GM12892 (cell line): ENCODE measurements around the gene WSCD2.

Experiments used
- POLR2AphosphoS5 ChIP-seq: IDR thresholded peaks from 2 replicates; pipeline ENCODE4 v1.6.1; 2011; ENCODE audit warnings: low read depth, low read length, control low read depth
- TAF1 ChIP-seq: IDR thresholded peaks from 2 replicates; pipeline ENCODE4 v1.6.1; 2011; ENCODE audit warnings: low read depth, mild to moderate bottlenecking, control low read depth, low read length, borderline replicate concordance

DNA sequence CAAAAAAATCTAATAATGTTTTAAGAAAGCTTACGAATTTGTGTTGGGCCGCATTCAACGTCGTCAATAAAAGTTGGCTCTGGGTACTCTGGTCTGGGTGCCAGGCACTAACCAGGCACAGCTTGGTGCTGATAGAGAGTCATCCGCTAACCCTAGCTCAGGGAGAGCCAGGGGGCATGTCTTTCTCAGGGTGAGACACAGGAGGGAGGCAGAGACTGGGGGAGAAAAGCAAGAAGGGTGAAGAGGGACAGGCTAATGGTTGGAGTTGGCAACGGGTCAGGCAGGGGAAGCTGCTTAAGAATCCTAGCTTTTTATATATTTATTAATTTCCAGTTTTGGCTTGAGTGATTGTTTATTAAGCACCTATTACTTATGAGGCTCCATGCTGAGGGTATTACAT, 105.1 kb downstream of the WSCD2 start:
- TF ChIP-seq TAF1, result no peak
- TF ChIP-seq POLR2AphosphoS5, result no peak
